ENCODE measurements around the gene TEAD1. TPM values are rescaled to one million over a fixed set of nuclear protein-coding genes. Genes with fewer than 3 reads are reported as not detected.

Gene TEAD1
- total and polyA plus RNA-seq, 9 of the 15 experiments (the other 6 are each of a cell fraction or from before 2014, with no cell fraction given): 1.7 to 17.7 (median 10.8) TPM

- TF ChIP-seq MAFF (IDR thresholded peaks at IDR 0.05; ENCODE audit: low read length): no peak
- no peak for TF ChIP-seq ATF1 (CRISPR knock-in tag; IDR thresholded peaks at IDR 0.05)
- no peak for TF ChIP-seq ATF1 (tag; IDR thresholded peaks at IDR 0.05)
- no peak for TF ChIP-seq USF2 (CRISPR knock-in tag; IDR thresholded peaks at IDR 0.05)
- TF ChIP-seq ELF2 (CRISPR knock-in tag; IDR thresholded peaks at IDR 0.05): no peak
- peak; percentile 90 for TF ChIP-seq ZNF384 (IDR thresholded peaks at IDR 0.05; ENCODE audit: low read depth, low read length)
- TF ChIP-seq E2F5 (CRISPR knock-in tag; IDR thresholded peaks at IDR 0.05): no peak
- TF ChIP-seq, protein P1, sequence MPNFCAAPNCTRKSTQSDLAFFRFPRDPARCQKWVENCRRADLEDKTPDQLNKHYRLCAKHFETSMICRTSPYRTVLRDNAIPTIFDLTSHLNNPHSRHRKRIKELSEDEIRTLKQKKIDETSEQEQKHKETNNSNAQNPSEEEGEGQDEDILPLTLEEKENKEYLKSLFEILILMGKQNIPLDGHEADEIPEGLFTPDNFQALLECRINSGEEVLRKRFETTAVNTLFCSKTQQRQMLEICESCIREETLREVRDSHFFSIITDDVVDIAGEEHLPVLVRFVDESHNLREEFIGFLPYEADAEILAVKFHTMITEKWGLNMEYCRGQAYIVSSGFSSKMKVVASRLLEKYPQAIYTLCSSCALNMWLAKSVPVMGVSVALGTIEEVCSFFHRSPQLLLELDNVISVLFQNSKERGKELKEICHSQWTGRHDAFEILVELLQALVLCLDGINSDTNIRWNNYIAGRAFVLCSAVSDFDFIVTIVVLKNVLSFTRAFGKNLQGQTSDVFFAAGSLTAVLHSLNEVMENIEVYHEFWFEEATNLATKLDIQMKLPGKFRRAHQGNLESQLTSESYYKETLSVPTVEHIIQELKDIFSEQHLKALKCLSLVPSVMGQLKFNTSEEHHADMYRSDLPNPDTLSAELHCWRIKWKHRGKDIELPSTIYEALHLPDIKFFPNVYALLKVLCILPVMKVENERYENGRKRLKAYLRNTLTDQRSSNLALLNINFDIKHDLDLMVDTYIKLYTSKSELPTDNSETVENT (CRISPR knock-in tag; IDR thresholded peaks at IDR 0.05): no peak
- no peak for TF ChIP-seq ZNF3 (CRISPR knock-in tag; IDR thresholded peaks at IDR 0.05)
- TF ChIP-seq SMARCE1 (IDR thresholded peaks at IDR 0.05): peak; percentile 20; the same call in 1 of the 2 replicates
- no peak for TF ChIP-seq OTX1 (CRISPR knock-in tag; IDR thresholded peaks at IDR 0.05)
- TF ChIP-seq ZNF253 (CRISPR knock-in tag; conservative IDR thresholded peaks at IDR 0.05): no peak
- peak; percentile 99 for TF ChIP-seq SOX6 (IDR thresholded peaks at IDR 0.05)
- TF ChIP-seq POLR2B (IDR thresholded peaks at IDR 0.05; ENCODE audit: low read depth, partially characterized antibody): no peak
- TF ChIP-seq HMG20A (CRISPR knock-in tag; conservative IDR thresholded peaks at IDR 0.05): no peak
- TF ChIP-seq ETV1 (tag; conservative IDR thresholded peaks at IDR 0.05; ENCODE audit: low read depth): peak; percentile 66
- TF ChIP-seq CEBPB (tag; IDR thresholded peaks at IDR 0.05): no peak; the same call in 1 of the 2 replicates
- TF ChIP-seq ERF (CRISPR knock-in tag; IDR thresholded peaks at IDR 0.05): no peak
- TF ChIP-seq FUS (optimal IDR thresholded peaks at IDR 0.05; ENCODE audit: low read depth, low read length): no peak
- TF ChIP-seq CCAR2 (IDR thresholded peaks at IDR 0.05; ENCODE audit: low read depth, low read length): no peak
- TF ChIP-seq KAT2B (IDR thresholded peaks at IDR 0.05; ENCODE audit: low read depth, low read length): no peak
- no peak for TF ChIP-seq ZNF695 (CRISPR knock-in tag; IDR thresholded peaks at IDR 0.05)
- no peak for TF ChIP-seq TBP (optimal IDR thresholded peaks at IDR 0.05; ENCODE audit: low read depth, low read length)
- no peak for TF ChIP-seq FIP1L1 (IDR thresholded peaks at IDR 0.05; ENCODE audit: low read depth, low read length, poor library complexity, severe bottlenecking)
- TF ChIP-seq CCNT2 (IDR thresholded peaks at IDR 0.05; ENCODE audit: borderline replicate concordance, extremely low read depth, insufficient read length, low read depth, low read length): no peak
- no peak for TF ChIP-seq PTRF (tag; IDR thresholded peaks at IDR 0.05)
- TF ChIP-seq CHD2 (IDR thresholded peaks at IDR 0.05; ENCODE audit: low read depth, low read length): no peak
- peak in 1 of 2 experiments; percentile 78; a peak in 1 of 4 replicates for TF ChIP-seq SRF (CRISPR knock-in tag; IDR thresholded peaks at IDR 0.05)
- TF ChIP-seq RNF2 (IDR thresholded peaks at IDR 0.05): no peak
Observed at GRCh38 chr11:12842933-12843636, 168.9 kb downstream of the TEAD1 start (continued).
